Smooth muscle cell (in vitro differentiated cells): Measurements from ENCODE around the gene TNFRSF18. TPM values are rescaled to one million over a fixed set of nuclear protein-coding genes. Genes with fewer than 3 reads are reported as not detected.

ENCODE experiments used
- DNase-seq: peaks from one replicate; lab custom pipeline; 2025; ENCODE audit not compliant: unreplicated experiment; lab: John Stamatoyannopoulos, UW
- H2AFZ ChIP-seq: fragments of 200-600 bp; sonication (generic); 2 replicates; pipeline ENCODE4 v1.6.0; 2016; ENCODE audit warnings: antibody characterized with exemption, low read depth, mild to moderate bottlenecking
- H3F3A ChIP-seq: fragments of 200-600 bp; sonication (generic); 2 replicates; pipeline ENCODE4 v1.6.0; 2017; ENCODE audit warnings: antibody characterized with exemption, low read depth
- H3K27ac ChIP-seq: fragments of 200-600 bp; sonication (generic); 2 replicates; pipeline ENCODE4 v1.5.1; 2016; ENCODE audit warnings: low read depth, mild to moderate bottlenecking
- H3K27me3 ChIP-seq: fragments of 200-600 bp; sonication (generic); 2 replicates; pipeline ENCODE4 v1.6.1; 2016; ENCODE audit warnings: low read depth, mild to moderate bottlenecking
- H3K36me3 ChIP-seq: fragments of 200-600 bp; sonication (generic); 2 replicates; pipeline ENCODE4 v1.5.1; 2016; ENCODE audit warnings: low read depth
- H3K4me1 ChIP-seq: fragments of 200-600 bp; sonication (generic); 2 replicates; pipeline ENCODE4 v1.5.1; 2016; ENCODE audit warnings: low read depth
- H3K4me2 ChIP-seq: fragments of 200-600 bp; sonication (generic); 2 replicates; pipeline ENCODE4 v1.6.0; 2016; ENCODE audit warnings: mild to moderate bottlenecking
- H3K4me3 ChIP-seq: fragments of 200-600 bp; sonication (generic); 2 replicates; pipeline ENCODE4 v1.5.1; 2016; ENCODE audit warnings: mild to moderate bottlenecking
- H3K79me2 ChIP-seq: fragments of 200-600 bp; sonication (generic); 2 replicates; pipeline ENCODE4 v1.6.0; 2016; ENCODE audit warnings: low read depth, mild to moderate bottlenecking
- H3K9ac ChIP-seq: fragments of 200-600 bp; sonication (generic); 2 replicates; pipeline ENCODE4 v1.6.0; 2016; ENCODE audit warnings: low read depth
- H3K9me3 ChIP-seq: fragments of 200-600 bp; sonication (generic); replicated peaks from 2 replicates; pipeline ENCODE4 v1.5.1; 2016; ENCODE audit warnings: low read depth
- H4K20me1 ChIP-seq: fragments of 200-600 bp; sonication (generic); 2 replicates; pipeline ENCODE4 v1.6.0; 2016; ENCODE audit warnings: low read depth
- WGBS: methylation state at CpG from one replicate; pipeline ENCODE4 v1.1.7; 2016; ENCODE audit warnings: low lambda C conversion rate; 5-methylcytosine and 5-hydroxymethylcytosine counted together
- polyA plus RNA-seq: library from polyadenylated mRNA; unstranded; fragments of >200 nt; fragmentation: Nextera tagmentation; extraction: Ambion mirVana; gene quantifications from 2 replicates; pipeline ENCODE4 v1.2.1, GENCODE V29; 2016
- total RNA-seq: library from RNA; depleted of rRNA; stranded (reverse); fragments of >200 nt; gene quantifications from 2 replicates; pipeline ENCODE4 v1.2.3, GENCODE V29; 2014
- TF ChIP-seq, protein P1 (sequence below): fragments of 200-600 bp; sonication (generic); IDR thresholded peaks from 2 replicates; pipeline ENCODE4 v1.5.1; 2017; ENCODE audit warnings: borderline replicate concordance, mild to moderate bottlenecking, antibody characterized with exemption; ENCODE audit not compliant: insufficient read depth, poor library complexity, severe bottlenecking

TNFRSF18 gene
- total and polyA plus RNA-seq, 2 experiments from 2014 or later, result 4.8 to 12.2 TPM

DNA sequence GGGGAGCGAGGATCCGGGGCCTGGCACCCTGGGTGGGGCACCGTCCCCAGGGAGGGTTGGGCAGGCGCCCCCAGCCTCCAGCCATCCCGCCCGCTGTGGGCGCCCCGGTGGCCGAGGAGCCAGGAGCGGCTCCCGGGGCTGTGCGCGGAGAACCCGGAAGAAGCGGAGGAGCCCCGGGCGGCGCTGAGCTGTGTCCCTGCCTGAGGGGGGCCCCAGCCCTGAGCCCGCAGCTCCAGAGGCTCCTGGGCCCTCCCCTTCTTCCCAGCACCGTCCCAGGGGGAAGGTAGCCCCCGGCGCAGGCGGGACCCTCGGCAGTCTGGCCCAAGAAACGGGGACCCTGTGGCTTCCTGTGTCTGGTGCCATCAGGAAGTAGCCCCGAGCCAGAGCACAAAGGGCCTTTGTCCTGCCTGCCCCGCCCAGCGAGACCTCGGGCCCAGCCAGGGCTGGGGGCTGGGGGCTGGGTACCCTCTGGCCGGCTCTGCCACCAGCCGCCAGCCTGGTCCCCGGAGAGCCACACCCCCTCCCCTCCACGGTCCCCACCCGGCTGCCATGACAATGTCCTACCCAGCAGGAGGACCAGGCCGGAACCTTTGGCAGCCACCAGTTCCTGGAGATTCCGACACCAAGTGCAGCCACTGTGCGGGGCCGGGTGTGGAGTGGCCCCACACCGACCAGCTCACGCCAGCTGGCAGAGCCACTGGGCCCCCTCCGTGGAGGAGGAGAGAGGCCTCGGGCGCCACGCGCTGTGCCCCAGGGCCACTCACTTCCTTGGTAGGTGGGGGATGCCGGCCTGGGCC is 48.3 kb downstream of the TNFRSF18 start:
- Histone ChIP-seq H3K79me2 (no peaks in the 10 kb centered on the region), H3K4me2 (peak overlapping the region; percentile 95), H3K9me3 (no peaks in the 10 kb centered on the region), H4K20me1 (no peaks in the 10 kb centered on the region), H3K36me3 (no peaks in the 10 kb centered on the region), H3F3A (peaks cover 13% of the 10 kb centered on the region), H3K4me3 (peak overlapping the region; percentile 59), H3K27me3 (peaks cover 10% of the 10 kb centered on the region), H3K4me1 (peaks cover 12% of the 10 kb centered on the region), H2AFZ (peak overlapping the region; percentile 94), H3K27ac (peak overlapping the region; percentile 68), H3K9ac (peak overlapping the region; percentile 69)
- WGBS, result 30% methylated on average over 33 of the region's 46 CpGs
- TF ChIP-seq, protein P1, sequence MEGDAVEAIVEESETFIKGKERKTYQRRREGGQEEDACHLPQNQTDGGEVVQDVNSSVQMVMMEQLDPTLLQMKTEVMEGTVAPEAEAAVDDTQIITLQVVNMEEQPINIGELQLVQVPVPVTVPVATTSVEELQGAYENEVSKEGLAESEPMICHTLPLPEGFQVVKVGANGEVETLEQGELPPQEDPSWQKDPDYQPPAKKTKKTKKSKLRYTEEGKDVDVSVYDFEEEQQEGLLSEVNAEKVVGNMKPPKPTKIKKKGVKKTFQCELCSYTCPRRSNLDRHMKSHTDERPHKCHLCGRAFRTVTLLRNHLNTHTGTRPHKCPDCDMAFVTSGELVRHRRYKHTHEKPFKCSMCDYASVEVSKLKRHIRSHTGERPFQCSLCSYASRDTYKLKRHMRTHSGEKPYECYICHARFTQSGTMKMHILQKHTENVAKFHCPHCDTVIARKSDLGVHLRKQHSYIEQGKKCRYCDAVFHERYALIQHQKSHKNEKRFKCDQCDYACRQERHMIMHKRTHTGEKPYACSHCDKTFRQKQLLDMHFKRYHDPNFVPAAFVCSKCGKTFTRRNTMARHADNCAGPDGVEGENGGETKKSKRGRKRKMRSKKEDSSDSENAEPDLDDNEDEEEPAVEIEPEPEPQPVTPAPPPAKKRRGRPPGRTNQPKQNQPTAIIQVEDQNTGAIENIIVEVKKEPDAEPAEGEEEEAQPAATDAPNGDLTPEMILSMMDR, result no peak
- no peak for DNase-seq

DNA sequence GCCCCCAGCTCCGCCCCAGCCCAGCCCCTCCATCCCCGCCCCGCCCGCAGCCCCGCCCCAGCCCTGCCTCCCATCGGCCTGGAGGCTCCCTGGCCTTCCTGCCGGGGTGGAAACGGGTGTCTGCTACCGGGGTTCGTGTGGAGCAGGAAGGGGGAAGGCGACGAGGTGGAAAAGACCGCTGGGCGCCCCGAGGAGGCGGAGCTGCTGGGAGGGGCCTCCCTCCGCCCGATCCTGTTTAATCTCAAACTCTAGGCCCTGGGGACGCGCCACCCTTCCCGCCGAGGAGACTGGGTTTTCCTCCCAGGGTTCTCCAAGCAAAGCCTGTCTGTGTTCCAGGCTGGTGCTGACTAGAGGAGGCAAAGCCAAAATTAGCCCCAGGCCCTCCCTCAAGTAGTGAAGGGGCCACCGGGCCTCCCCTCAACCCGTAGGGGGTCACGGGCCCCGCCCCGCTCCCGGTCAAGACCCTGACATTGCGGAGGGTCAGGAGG is 48.9 kb downstream of the TNFRSF18 start:
- peaks cover 13% of the 10 kb centered on the region for H3F3A ChIP-seq
- DNase-seq, result peak; percentile 65
- peak overlapping the region; percentile 95 for H3K4me2 ChIP-seq
- no peaks in the 10 kb centered on the region for H3K9me3 ChIP-seq
- peak overlapping the region; percentile 94 for H2AFZ ChIP-seq
- peaks cover 4% of the 10 kb centered on the region for H3K27me3 ChIP-seq
- TF ChIP-seq, protein P1, result no peak
- peak overlapping the region; percentile 69 for H3K9ac ChIP-seq
- H3K36me3 ChIP-seq, result no peaks in the 10 kb centered on the region
- no peaks in the 10 kb centered on the region for H4K20me1 ChIP-seq
- peak overlapping the region; percentile 68 for H3K27ac ChIP-seq
- peak overlapping the region; percentile 59 for H3K4me3 ChIP-seq
- 2% methylated on average over 27 of the region's 29 CpGs for WGBS
- no peaks in the 10 kb centered on the region for H3K79me2 ChIP-seq
- peaks cover 12% of the 10 kb centered on the region for H3K4me1 ChIP-seq

DNA sequence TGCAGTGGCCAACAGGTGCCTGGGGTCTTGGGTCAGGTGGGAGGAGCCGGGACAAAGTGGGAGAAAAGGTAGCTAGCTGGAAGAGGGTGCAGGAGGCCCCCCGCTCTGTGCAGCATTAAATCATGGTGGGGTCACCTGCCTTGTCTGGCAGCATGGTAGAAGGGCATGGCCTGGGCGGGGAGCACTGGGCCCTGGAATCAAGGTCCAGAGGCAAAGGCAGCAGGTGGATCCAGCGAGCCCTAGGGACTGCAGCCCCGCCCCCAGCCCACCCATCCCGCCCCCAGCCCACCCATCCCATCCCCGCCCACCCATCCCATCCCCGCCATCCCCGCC is 49.4 kb downstream of the TNFRSF18 start:
- Histone ChIP-seq H3K4me3 (no peak overlapping the region), H3K9me3 (no peaks in the 10 kb centered on the region), H3K36me3 (no peaks in the 10 kb centered on the region), H3K9ac (no peak overlapping the region), H4K20me1 (no peaks in the 10 kb centered on the region), H3K27me3 (no peaks in the 10 kb centered on the region), H3K4me2 (no peak overlapping the region), H3K4me1 (peaks cover 12% of the 10 kb centered on the region), H3K79me2 (no peaks in the 10 kb centered on the region), H3K27ac (no peak overlapping the region), H3F3A (peaks cover 13% of the 10 kb centered on the region), H2AFZ (no peak overlapping the region)
- WGBS, result 71% methylated on average over 2 of the region's 9 CpGs
- DNase-seq, result no peak
- TF ChIP-seq, protein P1, result no peak
